ENCODE data around the gene MBD5.

- TF ChIP-seq CTCF (optimal IDR thresholded peaks at IDR 0.05 in 1 of 3, IDR thresholded peaks at IDR 0.05 in 1 of 3, conservative IDR thresholded peaks at IDR 0.05 in 1 of 3; ENCODE audit: extremely low read depth in 1 of 3, insufficient read depth in 2 of 3, low read length in 3 of 3) (no peak), EZH2 (IDR thresholded peaks at IDR 0.05; ENCODE audit: low read length) (no peak)
Observed at GRCh38 chr2:148234143-148234542, 213.3 kb downstream of the MBD5 start.
